Fibroblast of pulmonary artery (primary cell): Measurements from ENCODE around the gene GKN1.

Experiments used
- DNase-seq: peaks from one replicate; pipeline ENCODE4 v3.0.0-alpha.2; 2010; ENCODE audit warnings: low read depth
- H3K4me3 ChIP-seq: replicated peaks from 2 replicates; pipeline ENCODE4 v1.5.1; 2011; ENCODE audit warnings: low read depth, mild to moderate bottlenecking, control low read depth, low read length, moderate library complexity
- TF ChIP-seq, protein P1 (sequence below): IDR thresholded peaks from 2 replicates; pipeline ENCODE4 v1.5.1; 2011; ENCODE audit warnings: mild to moderate bottlenecking, control low read depth, low read length, inconsistent platforms; ENCODE audit errors: missing control alignments

GKN1 gene

DNA sequence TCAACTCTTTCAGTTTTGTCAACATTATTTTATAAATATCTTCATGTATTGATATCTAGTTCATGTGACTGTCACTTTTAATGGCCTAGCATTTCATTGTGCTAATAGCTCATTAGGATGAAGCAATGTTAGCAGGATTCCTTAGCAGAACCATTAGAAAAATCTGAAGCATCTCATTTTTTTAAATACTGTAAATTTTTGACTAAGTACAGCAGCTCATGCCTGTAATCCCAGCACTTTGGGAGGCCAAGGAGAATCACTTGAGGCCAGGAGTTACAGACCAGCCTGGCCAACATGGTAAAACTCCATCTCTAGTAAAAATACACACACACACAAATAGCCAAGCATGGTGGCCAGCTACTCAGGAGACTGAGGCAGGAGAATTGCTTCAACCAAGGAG is 23.0 kb downstream of the GKN1 start:
- no peak overlapping the region for H3K4me3 ChIP-seq
- TF ChIP-seq, protein P1, sequence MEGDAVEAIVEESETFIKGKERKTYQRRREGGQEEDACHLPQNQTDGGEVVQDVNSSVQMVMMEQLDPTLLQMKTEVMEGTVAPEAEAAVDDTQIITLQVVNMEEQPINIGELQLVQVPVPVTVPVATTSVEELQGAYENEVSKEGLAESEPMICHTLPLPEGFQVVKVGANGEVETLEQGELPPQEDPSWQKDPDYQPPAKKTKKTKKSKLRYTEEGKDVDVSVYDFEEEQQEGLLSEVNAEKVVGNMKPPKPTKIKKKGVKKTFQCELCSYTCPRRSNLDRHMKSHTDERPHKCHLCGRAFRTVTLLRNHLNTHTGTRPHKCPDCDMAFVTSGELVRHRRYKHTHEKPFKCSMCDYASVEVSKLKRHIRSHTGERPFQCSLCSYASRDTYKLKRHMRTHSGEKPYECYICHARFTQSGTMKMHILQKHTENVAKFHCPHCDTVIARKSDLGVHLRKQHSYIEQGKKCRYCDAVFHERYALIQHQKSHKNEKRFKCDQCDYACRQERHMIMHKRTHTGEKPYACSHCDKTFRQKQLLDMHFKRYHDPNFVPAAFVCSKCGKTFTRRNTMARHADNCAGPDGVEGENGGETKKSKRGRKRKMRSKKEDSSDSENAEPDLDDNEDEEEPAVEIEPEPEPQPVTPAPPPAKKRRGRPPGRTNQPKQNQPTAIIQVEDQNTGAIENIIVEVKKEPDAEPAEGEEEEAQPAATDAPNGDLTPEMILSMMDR = no peak
- no peak for DNase-seq

DNA sequence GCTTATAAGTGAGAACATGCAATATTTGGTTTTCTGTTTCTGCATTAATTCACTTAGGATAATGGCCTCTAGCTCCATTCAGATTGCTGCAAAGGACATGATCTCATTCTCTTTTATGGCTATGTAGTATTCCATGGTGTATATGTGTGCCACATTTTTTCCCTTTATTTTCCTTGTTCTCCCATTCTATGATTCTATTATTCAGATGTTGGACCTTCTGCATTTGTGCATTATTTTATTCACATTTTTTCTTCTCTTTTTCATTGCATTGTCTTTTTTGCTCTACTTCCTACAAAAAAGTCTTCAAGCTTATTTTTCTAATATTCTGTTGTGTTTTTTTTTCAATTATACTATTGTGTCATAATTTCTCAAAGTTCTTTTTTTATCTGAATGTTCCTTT is 27.4 kb downstream of the GKN1 start:
- no peak for DNase-seq
- no peak overlapping the region for H3K4me3 ChIP-seq
- TF ChIP-seq, protein P1 = no peak

DNA sequence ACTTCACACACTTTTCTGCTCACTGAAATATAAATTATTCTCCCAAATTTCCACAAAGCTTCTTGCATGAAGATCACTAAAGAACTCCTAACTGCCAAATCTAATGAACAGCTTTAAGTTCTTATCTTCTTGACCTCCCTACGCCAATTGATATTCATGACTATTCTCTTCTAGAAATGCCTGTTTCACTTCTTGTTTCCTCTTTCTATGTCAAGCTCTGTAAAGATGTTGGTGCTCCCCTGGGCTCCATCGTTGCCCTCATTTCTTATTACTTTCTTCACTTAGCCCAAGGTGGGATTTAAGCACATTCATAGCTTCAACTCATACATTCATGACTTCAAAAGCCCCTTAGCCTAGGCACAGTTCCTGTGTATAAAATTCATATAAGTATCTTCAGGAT is 29.3 kb downstream of the GKN1 start:
- TF ChIP-seq, protein P1 = no peak
- DNase-seq = no peak
- no peak overlapping the region for H3K4me3 ChIP-seq

DNA sequence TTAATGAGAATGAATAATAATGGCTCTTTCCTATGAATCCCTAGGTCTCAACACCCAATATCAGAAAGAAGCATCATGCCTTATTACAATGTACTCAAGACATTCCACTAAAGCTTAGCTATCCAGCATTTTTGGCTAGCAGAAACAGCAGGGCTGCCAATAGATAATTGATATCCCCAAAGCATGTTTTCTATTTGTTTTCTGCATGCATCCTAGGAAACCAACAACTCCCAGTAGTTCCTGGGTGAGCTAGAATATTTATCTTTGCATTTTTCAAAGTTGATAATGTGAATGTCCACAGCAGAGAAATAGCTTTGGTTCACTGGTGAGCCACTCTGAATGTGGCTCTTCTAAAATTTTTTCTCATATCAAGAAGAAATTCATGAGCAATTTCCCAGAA is 32.7 kb downstream of the GKN1 start:
- TF ChIP-seq, protein P1 = no peak

DNA sequence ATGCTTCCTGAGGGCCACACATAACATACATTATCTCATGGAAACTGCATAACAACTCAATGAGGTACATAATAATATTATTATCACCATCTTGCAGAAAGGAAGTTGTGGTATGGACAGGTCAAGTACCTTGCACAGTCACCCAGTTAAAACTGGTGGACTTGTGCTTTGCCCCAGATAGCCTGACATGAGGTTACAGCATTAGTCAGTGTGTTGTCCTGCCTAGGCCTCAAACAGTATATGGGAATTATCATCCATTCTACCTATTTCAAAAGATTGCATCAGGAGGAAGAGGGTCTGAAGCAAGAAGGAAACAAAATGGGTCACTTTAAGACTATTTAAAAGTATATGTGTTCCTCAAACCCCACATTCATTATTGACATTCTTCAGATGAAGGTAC is 33.2 kb downstream of the GKN1 start:
- H3K4me3 ChIP-seq = no peak overlapping the region
- TF ChIP-seq, protein P1 = no peak
- DNase-seq = no peak

More for the DNA sequence above, 32.7 kb downstream of the GKN1 start:
- no peak overlapping the region for H3K4me3 ChIP-seq
- DNase-seq = no peak

DNA sequence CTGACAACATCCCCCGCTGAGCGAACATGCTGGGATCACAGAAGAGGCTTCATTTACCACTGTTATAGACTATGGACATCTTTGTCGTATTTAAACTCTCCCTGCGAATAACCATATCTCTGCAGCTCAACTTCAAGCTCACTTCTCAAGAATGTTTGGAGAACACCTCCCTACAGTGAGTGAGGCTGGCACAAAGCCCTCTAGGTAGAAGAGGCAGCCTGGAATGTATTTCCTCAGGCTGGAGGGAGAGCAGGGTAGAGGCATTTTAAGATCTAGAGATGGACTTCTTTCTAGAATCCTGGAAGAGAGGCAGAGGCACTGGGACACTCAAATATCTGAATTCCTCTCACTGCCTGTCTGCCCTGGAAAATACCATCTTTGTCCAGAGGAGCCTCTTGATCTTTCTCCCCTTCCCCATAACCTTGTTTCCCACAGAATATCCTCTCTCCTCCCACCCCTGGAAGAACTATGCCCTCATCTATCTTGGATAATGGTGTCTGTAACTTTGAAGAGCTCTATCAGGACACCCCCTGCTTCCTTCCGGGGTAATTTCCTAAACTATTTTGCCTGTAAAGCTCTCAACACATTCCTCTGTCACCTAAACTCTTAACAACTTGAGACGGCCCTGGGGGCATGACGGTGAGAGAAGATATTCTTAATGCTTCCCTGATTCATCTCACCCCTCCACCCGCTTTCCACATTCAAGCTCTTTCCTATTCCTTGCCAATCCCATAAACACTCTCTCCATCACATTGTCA is 36.2 kb downstream of the GKN1 start:
- no peak for DNase-seq
- no peak overlapping the region for H3K4me3 ChIP-seq
- TF ChIP-seq, protein P1 = no peak

DNA sequence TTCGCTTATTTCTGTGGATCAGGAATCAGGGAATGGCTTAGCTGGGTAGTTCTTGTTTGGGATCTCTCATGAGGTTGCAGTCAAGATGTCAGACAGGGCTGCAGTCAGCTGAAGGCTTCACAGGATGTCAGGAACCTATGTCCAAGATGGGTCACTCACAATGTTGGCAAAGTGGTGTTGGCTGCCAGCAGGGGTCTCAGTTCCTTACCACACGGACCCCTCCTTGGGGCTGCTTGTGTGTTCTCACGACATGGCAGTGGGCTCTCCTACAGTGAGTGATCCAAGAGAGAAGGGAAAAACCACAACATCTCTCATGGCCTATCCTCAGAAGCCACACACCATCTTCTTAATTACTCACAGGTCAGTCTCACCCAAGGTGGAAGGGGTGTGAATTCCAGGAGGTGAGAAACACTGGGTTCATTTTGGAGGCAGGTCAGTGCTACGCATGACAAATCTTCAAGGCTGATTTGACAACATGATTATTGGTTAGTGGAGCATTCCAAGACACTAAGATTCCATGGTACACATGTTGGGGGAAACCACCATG is 37.2 kb downstream of the GKN1 start:
- DNase-seq = no peak
- no peak overlapping the region for H3K4me3 ChIP-seq
- TF ChIP-seq, protein P1 = no peak
